Prostate gland (tissue), 2 donors: Measurements from ENCODE around the gene FAM32A.

Experiments used
- POLR2AphosphoS5 ChIP-seq: sonication (generic); formaldehyde crosslinking; IDR thresholded peaks from one replicate; pipeline ENCODE4 v1.6.1; 2017; ENCODE audit warnings: antibody characterized with exemption
- TF ChIP-seq, protein P1 (sequence below), 4 experiments: fragments of 200-600 bp in 2 of 4; fragments of 450-650 bp in 2 of 4; sonication (generic) in 2 of 4; IDR thresholded peaks; 1 replicate in 3 of 4; 2 replicates in 1 of 4; pipeline ENCODE4 v1.5.1; 2016 to 2019; ENCODE audit warnings: antibody characterized with exemption in 4 of 4, mild to moderate bottlenecking in 2 of 4, moderate library complexity in 2 of 4

DNA sequence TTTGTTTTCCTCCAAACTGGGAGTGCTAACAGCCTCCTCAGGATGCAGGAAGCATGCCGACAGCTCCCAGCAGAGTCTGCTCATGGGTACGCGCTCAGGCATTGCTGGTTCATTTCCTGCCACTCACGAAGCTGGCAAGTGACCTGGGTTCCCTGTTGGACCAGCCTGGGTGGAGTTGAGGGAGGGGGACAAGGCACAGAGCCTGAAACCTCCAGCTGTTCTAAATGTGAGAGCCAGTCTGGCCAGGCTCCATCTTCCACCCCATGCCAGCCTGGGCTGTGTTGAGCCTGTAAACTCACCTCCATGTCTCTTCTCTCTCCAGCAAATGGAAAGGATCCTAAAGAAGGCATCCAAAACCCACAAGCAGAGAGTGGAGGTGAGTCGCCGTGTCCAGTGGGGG is 5.0 kb downstream of the FAM32A start:
- TF ChIP-seq POLR2AphosphoS5 = no peak
- TF ChIP-seq, protein P1, sequence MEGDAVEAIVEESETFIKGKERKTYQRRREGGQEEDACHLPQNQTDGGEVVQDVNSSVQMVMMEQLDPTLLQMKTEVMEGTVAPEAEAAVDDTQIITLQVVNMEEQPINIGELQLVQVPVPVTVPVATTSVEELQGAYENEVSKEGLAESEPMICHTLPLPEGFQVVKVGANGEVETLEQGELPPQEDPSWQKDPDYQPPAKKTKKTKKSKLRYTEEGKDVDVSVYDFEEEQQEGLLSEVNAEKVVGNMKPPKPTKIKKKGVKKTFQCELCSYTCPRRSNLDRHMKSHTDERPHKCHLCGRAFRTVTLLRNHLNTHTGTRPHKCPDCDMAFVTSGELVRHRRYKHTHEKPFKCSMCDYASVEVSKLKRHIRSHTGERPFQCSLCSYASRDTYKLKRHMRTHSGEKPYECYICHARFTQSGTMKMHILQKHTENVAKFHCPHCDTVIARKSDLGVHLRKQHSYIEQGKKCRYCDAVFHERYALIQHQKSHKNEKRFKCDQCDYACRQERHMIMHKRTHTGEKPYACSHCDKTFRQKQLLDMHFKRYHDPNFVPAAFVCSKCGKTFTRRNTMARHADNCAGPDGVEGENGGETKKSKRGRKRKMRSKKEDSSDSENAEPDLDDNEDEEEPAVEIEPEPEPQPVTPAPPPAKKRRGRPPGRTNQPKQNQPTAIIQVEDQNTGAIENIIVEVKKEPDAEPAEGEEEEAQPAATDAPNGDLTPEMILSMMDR (IDR thresholded peaks at IDR 0.05) = no peak
